Activated naive CD8-positive, alpha-beta T cell (primary cell): ENCODE measurements around the gene PRPH.
A peak's percentile ranks its signal among the peaks of the same experiment; 100 is the strongest.

ENCODE experiments used
- H3K27ac Mint-ChIP-seq: one replicate; pipeline ENCODE4 v1.8.0; 2021; ENCODE audit warnings: mixed read lengths
- H3K27me3 Mint-ChIP-seq: one replicate; pipeline ENCODE4 v1.8.0; 2021; ENCODE audit warnings: mixed read lengths
- H3K36me3 Mint-ChIP-seq: one replicate; pipeline ENCODE4 v1.8.0; 2021; ENCODE audit warnings: mixed read lengths
- H3K4me1 Mint-ChIP-seq: one replicate; pipeline ENCODE4 v1.8.0; 2021; ENCODE audit warnings: low read depth, mixed read lengths
- H3K4me3 Mint-ChIP-seq: one replicate; pipeline ENCODE4 v1.8.0; 2021; ENCODE audit warnings: mild to moderate bottlenecking, mixed read lengths
- H3K9me3 Mint-ChIP-seq: one replicate; pipeline ENCODE4 v1.8.0; 2021; ENCODE audit warnings: low read depth, mixed read lengths

The PRPH gene

GRCh38 chr12:49288412-49288853 lies 6.5 kb upstream of the PRPH start:
- Mint-ChIP-seq H3K27ac (no peak overlapping the region), H3K4me3 (no peak overlapping the region), H3K4me1 (no peaks in the 10 kb centered on the region), H3K9me3 (no peaks in the 10 kb centered on the region), H3K27me3 (peaks cover 15% of the 10 kb centered on the region), H3K36me3 (no peaks in the 10 kb centered on the region)

- H3K36me3 Mint-ChIP-seq = no peaks in the 10 kb centered on the region
- H3K27me3 Mint-ChIP-seq = peaks cover 15% of the 10 kb centered on the region
- H3K27ac Mint-ChIP-seq = no peak overlapping the region
- no peaks in the 10 kb centered on the region for H3K9me3 Mint-ChIP-seq
- H3K4me3 Mint-ChIP-seq = no peak overlapping the region
- no peaks in the 10 kb centered on the region for H3K4me1 Mint-ChIP-seq
Observed at GRCh38 chr12:49288922-49289555, 5.9 kb upstream of the PRPH start.

- no peaks in the 10 kb centered on the region for H3K36me3 Mint-ChIP-seq
- no peak overlapping the region for H3K27ac Mint-ChIP-seq
- H3K4me3 Mint-ChIP-seq = no peak overlapping the region
- peaks cover 7% of the 10 kb centered on the region for H3K4me1 Mint-ChIP-seq
- H3K9me3 Mint-ChIP-seq = no peaks in the 10 kb centered on the region
- peaks cover 14% of the 10 kb centered on the region for H3K27me3 Mint-ChIP-seq
Observed at GRCh38 chr12:49292729-49293055, 2.3 kb upstream of the PRPH start.

- Mint-ChIP-seq H3K27me3 (peaks cover 13% of the 10 kb centered on the region), H3K36me3 (no peaks in the 10 kb centered on the region), H3K9me3 (no peaks in the 10 kb centered on the region), H3K4me3 (no peak overlapping the region), H3K4me1 (peaks cover 7% of the 10 kb centered on the region), H3K27ac (no peak overlapping the region)
Observed at GRCh38 chr12:49293056-49293956, 1.6 kb upstream of the PRPH start.

- Mint-ChIP-seq H3K27me3 (peaks cover 17% of the 10 kb centered on the region), H3K4me3 (no peak overlapping the region), H3K27ac (no peak overlapping the region), H3K36me3 (no peaks in the 10 kb centered on the region), H3K9me3 (no peaks in the 10 kb centered on the region), H3K4me1 (peaks cover 7% of the 10 kb centered on the region)
Observed at GRCh38 chr12:49294086-49294803, 702 bp upstream of the PRPH start.

- H3K9me3 Mint-ChIP-seq = no peaks in the 10 kb centered on the region
- H3K27me3 Mint-ChIP-seq = peaks cover 17% of the 10 kb centered on the region
- peaks cover 7% of the 10 kb centered on the region for H3K4me1 Mint-ChIP-seq
- H3K36me3 Mint-ChIP-seq = no peaks in the 10 kb centered on the region
- no peak overlapping the region for H3K27ac Mint-ChIP-seq
- H3K4me3 Mint-ChIP-seq = no peak overlapping the region
Observed at GRCh38 chr12:49294804-49295081, 204 bp upstream of the PRPH start.

- Mint-ChIP-seq H3K9me3 (no peaks in the 10 kb centered on the region), H3K27me3 (peaks cover 21% of the 10 kb centered on the region), H3K4me1 (peaks cover 7% of the 10 kb centered on the region), H3K36me3 (no peaks in the 10 kb centered on the region), H3K27ac (no peak overlapping the region), H3K4me3 (peak overlapping the region; percentile 65)
Observed at GRCh38 chr12:49296034-49296835, 1.3 kb downstream of the PRPH start.

- Mint-ChIP-seq H3K9me3 (no peaks in the 10 kb centered on the region), H3K4me3 (peak overlapping the region; percentile 65), H3K36me3 (no peaks in the 10 kb centered on the region)
Observed at GRCh38 chr12:49296836-49297694, 2.1 kb downstream of the PRPH start.

GRCh38 chr12:49297695-49298060 lies 2.7 kb downstream of the PRPH start:
- Mint-ChIP-seq H3K27ac (no peak overlapping the region), H3K4me1 (peaks cover 7% of the 10 kb centered on the region), H3K4me3 (peak overlapping the region; percentile 20), H3K36me3 (no peaks in the 10 kb centered on the region), H3K9me3 (no peaks in the 10 kb centered on the region), H3K27me3 (peaks cover 26% of the 10 kb centered on the region)

More at GRCh38 chr12:49296836-49297694, 2.1 kb downstream of the PRPH start:
- Mint-ChIP-seq H3K27me3 (peaks cover 24% of the 10 kb centered on the region), H3K27ac (no peak overlapping the region), H3K4me1 (peaks cover 7% of the 10 kb centered on the region)

GRCh38 chr12:49298160-49298559 lies 3.2 kb downstream of the PRPH start:
- peaks cover 27% of the 10 kb centered on the region for H3K27me3 Mint-ChIP-seq
- no peak overlapping the region for H3K27ac Mint-ChIP-seq
- H3K36me3 Mint-ChIP-seq = no peaks in the 10 kb centered on the region
- no peaks in the 10 kb centered on the region for H3K9me3 Mint-ChIP-seq
- H3K4me1 Mint-ChIP-seq = peaks cover 7% of the 10 kb centered on the region
- H3K4me3 Mint-ChIP-seq = peak overlapping the region; percentile 20

GRCh38 chr12:49301760-49302159 lies 6.8 kb downstream of the PRPH start:
- H3K9me3 Mint-ChIP-seq = no peaks in the 10 kb centered on the region
- H3K36me3 Mint-ChIP-seq = no peaks in the 10 kb centered on the region
- peaks cover 7% of the 10 kb centered on the region for H3K4me1 Mint-ChIP-seq
- no peak overlapping the region for H3K27ac Mint-ChIP-seq
- peaks cover 32% of the 10 kb centered on the region for H3K27me3 Mint-ChIP-seq
- H3K4me3 Mint-ChIP-seq = no peak overlapping the region

GRCh38 chr12:49304161-49304560 lies 9.2 kb downstream of the PRPH start:
- Mint-ChIP-seq H3K27me3 (peaks cover 28% of the 10 kb centered on the region), H3K36me3 (no peaks in the 10 kb centered on the region), H3K4me3 (no peak overlapping the region), H3K27ac (no peak overlapping the region), H3K9me3 (no peaks in the 10 kb centered on the region), H3K4me1 (no peaks in the 10 kb centered on the region)

- Mint-ChIP-seq H3K27me3 (peaks cover 30% of the 10 kb centered on the region), H3K27ac (no peak overlapping the region), H3K9me3 (no peaks in the 10 kb centered on the region), H3K36me3 (no peaks in the 10 kb centered on the region), H3K4me1 (no peaks in the 10 kb centered on the region), H3K4me3 (no peak overlapping the region)
Observed at GRCh38 chr12:49305762-49306510, 11.0 kb downstream of the PRPH start.
